ENCODE results near the gene SFRP4.
"Not testable (repeated sequence)": the region's sequence is repeated elsewhere in the genome, so short reads cannot be mapped to it uniquely, and the experiment has no call there.

The SFRP4 gene

DNA sequence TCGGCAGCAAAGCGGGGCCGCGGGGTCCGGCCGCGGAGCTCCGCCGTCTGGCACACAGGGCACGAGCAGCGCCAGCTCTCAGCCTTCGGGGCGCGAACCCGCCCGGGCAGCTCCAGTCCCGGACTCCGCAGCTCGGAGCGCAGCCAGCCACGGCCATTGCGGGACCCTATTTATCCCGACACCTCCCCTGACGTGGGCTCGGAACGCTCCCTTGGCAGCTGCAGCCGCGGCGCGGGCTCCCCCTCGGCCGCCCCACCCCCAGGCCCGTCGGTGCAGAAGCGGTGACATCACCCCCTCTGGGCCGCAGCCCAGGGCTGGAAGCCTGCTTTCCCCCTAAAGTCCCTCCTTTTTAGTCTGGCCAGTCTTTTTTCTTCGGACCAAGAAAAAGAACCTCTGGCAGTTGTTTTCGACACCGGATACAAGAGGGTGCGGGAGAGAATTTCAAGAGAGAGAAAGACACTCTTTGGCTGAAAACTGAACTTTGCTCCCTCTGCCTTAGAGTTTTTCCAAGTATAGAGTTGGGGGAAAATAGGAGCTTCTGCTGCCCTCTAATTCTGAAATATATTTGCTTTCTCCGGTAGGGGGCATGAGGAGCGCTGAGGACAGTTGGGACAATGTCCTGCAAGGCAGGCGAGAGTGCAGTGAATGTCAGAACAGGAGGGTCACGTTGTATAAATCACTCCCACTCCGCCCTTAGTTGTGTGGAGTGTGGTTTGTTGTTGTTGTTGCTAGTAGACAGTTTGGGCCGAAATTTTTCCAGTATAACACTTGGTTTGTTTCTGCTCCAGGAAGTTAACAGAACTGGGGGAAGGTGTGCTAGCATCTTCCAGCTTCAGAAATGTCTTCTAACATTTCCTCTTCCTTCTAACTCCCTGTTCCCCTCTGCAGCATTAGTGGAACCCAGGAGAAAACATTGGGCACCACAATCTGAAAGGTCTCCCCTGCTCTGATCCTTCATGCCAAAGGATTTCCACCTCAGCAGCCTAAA, at the start of gene SFRP4:
TSS of gene SFRP4 (minus strand) at position 145 of the 988 bp plus-strand sequence. CDS start 280 bp downstream, outside the sequence.
- DNase-seq (ENCODE audit: low read depth) = peak; percentile 20

DNA sequence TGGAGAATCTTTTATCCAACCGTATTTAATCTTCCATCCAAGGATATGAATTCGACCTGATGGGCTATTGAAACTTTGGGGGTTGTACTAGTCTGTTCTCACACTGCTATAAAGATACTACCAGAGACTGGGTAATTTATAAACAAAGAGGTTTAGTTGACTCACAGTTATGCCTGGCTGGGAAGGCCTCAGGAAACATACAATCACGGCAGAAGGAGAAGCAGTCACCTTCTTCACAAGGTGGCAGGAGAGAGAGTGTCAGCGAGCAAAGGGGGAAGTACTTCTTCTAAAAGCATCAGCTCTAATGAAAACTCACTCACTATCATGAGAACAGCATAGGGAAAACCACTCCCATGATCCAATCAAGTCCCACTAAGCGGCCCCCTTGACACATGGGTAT, 47.6 kb upstream of the SFRP4 start:
- DNase-seq (ENCODE audit: low read depth) = no peak

- DNase-seq (ENCODE audit: low read depth) = no peak
These were observed 44.6 kb upstream of the SFRP4 start for GRCh38 chr7:37961251-37961650.

DNA sequence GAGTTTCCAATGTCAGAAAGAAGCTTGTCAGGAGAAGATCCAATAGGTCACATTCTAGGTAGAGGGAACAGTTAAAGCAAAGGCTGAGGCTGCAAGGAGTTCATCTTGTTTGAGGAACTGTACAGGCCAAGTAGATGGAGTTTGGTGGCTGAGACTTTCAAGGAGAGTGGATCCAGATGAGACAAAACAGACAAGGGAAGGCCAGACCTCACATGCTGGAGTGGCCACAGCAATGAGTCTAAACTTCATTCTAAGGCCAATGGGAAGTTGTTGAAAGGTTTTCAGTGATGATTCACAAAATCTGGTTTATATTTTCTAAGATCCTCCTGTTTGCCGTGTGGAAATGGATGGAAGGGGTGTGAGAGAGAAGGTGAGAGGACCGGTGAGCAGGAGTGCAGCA, 43.9 kb upstream of the SFRP4 start:
- DNase-seq (ENCODE audit: low read depth) = no peak

DNA sequence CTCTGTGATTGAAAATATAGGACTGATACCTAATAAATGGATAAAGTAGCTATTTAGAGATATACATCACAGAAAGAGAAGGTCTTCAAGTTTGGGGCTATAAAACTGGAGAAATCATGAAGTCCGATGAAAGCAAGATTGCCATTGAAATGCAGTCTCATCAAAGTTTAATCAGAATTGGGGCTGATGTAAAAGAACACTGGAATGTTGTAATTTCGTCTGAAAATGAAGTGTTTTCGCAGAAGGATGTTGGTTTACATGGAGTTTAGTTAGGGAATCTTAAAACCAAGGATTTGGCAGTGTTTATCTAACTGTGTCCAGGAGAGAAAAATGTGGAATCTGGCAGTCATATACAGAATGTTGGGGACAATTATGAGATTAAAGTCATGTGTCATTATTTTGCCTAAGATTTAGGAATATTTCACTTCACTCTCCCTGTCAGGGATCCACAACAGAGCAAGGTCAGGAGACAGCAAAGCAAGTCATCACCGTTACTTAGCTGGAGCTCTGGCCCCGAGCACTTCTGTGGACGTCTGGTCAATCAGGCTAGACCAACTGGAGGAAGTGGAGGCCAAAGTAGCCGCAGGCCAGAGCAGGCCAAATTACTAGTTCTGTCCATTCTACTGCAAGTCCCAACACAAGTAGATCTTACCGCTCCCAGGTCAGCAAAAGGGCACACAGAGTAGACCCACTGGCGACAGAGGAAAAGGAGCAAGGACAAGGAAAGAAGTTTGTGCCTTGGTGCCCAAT, 40.8 kb upstream of the SFRP4 start:
- DNase-seq (ENCODE audit: low read depth) = no peak

DNA sequence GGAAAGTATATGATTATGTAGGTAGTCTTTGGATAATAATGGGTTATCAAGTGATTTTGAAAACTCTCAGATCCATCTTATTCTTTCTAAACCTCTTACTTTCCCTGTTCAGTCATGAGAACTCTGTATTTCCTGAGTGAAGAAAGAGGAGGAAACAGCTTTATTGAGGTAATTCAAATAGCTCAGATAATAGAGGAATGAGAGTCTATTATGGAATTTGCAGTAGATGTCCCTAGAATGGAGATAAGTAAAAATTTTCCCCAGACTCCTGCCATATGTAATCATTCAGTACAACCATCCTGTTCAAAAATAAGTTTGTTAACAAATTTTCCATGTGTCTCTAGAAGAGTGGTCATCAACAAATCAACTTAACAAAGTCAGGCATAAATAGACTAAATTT, 40.2 kb upstream of the SFRP4 start:
- no peak for DNase-seq (ENCODE audit: low read depth)

GRCh38 chr7:37954217-37954616, 37.6 kb upstream of the SFRP4 start:
- not testable (repeated sequence) for DNase-seq (ENCODE audit: low read depth)

DNA sequence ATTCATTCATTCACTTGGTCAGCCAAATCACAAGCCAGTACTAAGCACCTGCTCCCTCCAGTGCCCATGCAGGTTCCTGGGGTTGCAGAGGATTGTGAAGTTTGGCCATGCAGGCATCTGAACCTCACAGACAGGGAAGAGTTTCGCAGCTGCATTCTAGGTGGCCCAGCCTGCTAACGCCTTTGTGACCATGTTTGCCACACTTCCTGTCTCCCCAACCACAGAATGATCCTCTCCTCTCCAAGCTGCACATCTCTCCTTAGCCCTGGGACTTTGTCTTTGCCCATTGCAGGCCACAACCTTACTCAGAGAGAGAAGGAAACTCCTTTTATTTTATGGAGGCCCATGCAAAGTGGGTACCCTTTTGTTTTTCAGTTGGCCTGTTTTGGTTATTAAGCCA, 35.6 kb upstream of the SFRP4 start:
- DNase-seq (ENCODE audit: low read depth) = no peak

DNA sequence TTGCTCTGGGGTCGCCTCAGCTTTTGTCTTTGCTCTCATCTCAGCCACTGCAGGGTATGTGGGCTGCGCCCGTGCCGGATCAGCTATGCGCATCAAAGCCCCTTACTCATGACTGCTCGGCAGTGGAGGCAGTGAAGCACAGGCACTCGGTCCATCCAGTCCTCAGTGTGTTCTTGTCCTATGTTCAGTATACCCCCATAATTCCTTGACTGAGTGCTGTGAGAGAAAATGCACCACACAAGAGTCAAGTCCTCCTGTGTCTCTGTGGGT, 31.3 kb upstream of the SFRP4 start:
- DNase-seq (ENCODE audit: low read depth) = no peak

DNA sequence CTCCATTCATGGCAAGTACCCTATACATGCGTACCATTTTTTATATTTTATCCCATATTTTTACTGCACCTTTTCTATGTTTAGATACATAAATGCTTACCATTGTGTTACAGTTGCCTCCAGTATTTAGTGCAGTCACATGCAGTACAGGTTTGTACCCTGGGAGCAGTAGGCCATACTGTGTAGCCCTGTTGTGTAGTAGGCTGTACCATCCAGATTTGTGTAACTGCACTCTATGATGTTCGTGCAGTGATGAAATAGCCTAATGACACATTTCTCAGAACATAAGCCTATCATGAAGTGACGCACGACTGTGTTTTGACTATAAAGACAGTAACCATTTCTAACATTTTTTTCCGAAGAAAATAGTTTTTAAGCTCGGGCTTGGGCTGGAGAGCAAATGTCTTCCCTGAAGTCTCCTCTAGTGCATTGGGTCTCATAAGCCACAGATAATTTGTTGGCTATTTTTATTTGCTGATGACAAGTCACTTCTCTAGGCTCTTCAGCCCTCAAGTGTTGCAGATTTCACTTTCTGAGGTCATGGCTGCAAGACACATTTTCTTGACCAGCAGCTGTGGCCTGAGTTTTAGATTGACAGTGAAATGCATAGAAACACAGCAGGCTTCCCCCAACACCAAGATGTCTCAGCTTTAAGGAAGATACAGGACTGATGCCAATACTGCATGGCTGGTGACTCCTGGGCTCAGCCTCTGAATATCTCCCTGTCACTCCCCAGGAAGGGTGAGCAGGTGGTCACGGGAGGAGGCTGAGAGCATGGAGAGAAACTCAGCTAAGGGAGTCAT, 30.7 kb upstream of the SFRP4 start:
- DNase-seq (ENCODE audit: low read depth) = no peak

GRCh38 chr7:37945336-37945735, 28.7 kb upstream of the SFRP4 start:
- peak; percentile 33 for DNase-seq (ENCODE audit: low read depth)

- no peak for DNase-seq (ENCODE audit: low read depth)
These were observed 28.1 kb upstream of the SFRP4 start for GRCh38 chr7:37944737-37945054.

DNA sequence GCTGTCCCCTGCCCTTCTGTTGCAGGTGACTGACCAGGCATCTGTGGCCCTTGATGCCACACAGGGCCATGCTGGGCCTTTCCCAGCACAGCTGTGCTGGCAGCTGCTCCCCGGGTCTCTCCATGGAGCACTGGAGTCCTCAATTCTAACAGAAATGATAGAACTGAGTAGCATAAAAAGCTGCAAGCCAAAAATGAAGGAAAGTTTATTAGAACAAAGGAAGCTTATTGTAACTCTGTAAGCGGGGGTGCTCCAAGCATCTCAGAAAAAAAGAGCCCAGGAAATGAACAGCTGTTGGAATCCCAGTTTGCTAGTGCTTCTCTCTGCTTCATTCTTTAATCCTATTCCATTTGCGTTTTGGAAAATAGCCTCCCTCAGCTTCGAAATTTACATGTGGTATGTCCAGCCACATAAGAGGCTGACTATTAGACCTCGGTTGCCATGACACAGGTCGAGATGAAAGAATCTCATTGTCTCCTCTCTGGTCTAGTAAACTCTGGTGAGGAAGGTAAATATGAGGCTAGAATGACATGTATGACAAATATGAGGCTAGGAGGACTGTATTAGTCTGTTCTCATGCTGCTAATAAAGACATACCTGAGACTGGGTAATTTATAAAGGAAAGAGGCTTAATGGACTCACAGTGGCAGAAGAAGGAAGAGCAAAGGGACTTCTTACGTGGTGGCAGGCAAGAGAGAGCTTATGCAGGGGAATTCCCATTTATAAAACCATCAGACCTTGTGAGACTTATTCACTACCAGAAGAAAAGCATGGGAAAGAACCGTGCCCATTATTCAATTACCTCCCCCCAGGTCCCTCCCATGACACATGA, 27.5 kb upstream of the SFRP4 start:
- no peak for DNase-seq (ENCODE audit: low read depth)

GRCh38 chr7:37942934-37943610, 26.5 kb upstream of the SFRP4 start:
- DNase-seq (ENCODE audit: low read depth) = peak; percentile 46

- no peak for DNase-seq (ENCODE audit: low read depth)
These were observed 16.5 kb upstream of the SFRP4 start for GRCh38 chr7:37933018-37933566.

- no peak for DNase-seq (ENCODE audit: low read depth)
These were observed 15.9 kb upstream of the SFRP4 start for GRCh38 chr7:37932543-37932942.

DNA sequence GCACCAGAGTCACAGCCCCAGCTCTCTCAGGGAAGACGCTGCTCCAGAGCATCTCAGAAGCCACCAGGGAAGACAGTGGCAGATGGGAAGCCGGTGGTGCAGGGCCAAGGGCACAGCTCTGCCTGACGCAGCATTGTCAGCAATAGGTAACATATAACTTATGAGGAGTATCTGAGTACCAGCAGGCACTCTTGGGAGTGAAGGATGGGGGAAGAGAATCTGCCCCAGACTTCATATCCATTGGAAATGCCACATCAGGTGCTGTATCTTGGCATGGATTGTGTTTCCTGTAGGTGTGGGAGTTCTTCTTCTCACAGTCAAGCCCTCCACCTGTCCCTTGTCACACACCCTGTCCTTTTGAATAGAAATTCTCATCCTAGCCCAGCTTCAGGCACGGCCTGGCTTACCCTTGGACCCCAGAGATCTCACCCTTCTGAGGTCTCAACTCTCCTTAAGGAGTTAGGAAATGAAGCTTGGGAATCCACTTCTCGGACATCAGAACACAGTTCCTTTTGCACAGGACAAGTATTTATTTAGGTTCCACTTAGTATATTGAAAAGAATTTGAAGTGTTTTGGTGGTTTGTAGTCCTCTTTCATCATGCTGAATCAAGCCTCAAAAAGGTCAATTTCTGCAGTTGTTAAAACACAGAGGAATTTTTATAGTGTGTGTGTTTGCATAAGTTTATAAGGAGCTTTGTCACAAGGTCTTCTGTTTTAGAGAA, 13.8 kb upstream of the SFRP4 start:
- no peak for DNase-seq (ENCODE audit: low read depth)

DNA sequence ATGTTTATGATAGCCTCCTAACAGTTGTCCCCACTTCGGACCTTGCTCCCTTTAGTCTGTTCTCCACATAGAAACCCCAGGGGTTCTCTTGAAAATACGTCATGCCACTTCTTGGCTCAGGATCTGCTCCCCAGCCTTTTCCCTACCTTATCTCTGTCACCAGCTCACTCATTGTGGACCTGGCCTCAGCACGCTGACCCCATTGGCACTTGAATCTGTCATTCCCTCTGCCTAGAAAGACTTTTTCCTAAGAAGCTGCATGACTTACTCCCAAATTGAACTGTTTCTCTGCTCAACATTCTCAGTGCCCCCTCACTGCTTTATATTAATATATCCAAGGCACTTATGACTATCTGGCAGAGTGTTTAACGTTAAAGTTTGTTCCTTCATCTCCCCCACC, 12.3 kb upstream of the SFRP4 start:
- no peak for DNase-seq (ENCODE audit: low read depth)

DNA sequence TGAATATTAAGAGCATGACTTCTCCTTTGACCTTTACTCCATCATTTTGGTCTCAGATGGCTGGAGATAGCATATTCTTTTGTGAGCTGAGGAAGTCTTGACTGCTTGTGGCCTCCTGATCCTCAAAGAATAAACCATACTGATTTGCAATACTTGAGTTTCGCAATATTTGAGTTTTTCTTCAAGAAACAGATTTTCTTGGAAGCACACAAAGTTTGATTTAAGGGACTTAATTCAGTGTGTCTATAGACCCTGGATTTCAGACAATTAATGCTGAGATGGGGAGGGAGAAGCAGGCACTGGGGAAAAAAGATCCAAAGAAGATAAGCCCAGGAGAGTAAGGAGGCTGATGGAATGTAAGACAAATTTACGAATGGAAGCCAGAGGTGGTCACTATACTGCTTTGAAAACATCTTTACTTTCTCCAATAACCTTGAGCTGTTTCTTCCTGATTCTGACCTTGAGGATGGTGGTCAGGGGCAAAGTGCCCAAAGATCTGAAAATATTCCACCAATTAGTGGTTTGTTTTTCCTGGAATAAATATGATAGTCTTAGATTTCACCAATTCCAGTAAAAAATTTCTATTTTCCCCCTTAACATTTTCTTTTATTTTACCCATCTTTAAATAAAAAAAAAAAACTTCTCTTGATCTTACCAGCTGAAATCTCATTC, 11.3 kb upstream of the SFRP4 start:
- no peak for DNase-seq (ENCODE audit: low read depth)

- DNase-seq (ENCODE audit: low read depth) = no peak
These were observed 9.0 kb upstream of the SFRP4 start for GRCh38 chr7:37925620-37926019.

Data from fibroblast of the conjunctiva (primary cell).